Activated naive CD4-positive, alpha-beta T cell treated with anti-CD3 and anti-CD28 coated beads, Interleukin-2, amount 50 U/mL, for 24 hours (primary cell): ENCODE measurements around the gene UNKL.
"Not testable (repeated sequence)": the region's sequence is repeated elsewhere in the genome, so short reads cannot be mapped to it uniquely, and the experiment has no call there.

Experiments
- H3K27ac Mint-ChIP-seq: one replicate; pipeline ENCODE4 v1.8.0; 2021; ENCODE audit warnings: mild to moderate bottlenecking, mixed read lengths
- H3K27me3 Mint-ChIP-seq: one replicate; pipeline ENCODE4 v1.8.0; 2021; ENCODE audit warnings: mixed read lengths
- H3K36me3 Mint-ChIP-seq: one replicate; pipeline ENCODE4 v1.8.0; 2021; ENCODE audit warnings: mixed read lengths
- H3K4me1 Mint-ChIP-seq: one replicate; pipeline ENCODE4 v1.8.0; 2021; ENCODE audit warnings: mixed read lengths
- H3K4me3 Mint-ChIP-seq: one replicate; pipeline ENCODE4 v1.8.0; 2021; ENCODE audit warnings: mild to moderate bottlenecking, mixed read lengths
- H3K9me3 Mint-ChIP-seq: one replicate; pipeline ENCODE4 v1.8.0; 2021; ENCODE audit warnings: mixed read lengths

Gene UNKL

DNA sequence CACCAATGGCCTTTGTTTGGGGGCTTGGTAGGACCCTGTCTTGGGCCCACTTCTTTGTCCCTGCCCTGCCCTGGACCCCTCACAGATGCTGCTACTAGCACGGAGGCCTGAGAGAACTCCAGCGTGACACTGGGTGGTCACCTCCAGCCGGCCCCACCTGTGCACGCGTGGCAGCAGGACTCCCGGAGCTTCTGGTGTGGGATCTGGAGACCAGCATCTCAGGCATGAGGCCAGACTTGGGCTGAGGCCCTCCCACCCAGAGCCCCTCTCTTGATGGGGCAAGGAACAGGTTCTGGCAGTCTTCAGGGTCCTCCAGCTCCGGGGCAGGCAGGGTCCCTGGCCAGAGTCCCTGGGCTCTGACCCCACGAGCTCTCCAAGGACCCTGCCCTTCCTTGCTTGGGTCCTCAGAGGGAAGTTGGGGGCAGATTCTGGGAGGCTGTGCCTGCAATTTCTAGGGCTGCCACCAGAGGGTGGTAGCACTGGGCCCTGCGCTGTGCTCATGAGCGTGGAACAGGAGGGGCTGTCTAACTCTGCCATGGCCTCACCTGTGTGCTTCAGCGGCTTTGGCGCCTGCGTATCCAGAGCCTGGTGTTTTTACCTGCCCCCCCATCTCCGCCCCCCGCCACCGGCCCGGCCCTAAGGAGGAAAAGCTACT lies 84.1 kb downstream of the UNKL start:
- H3K36me3 Mint-ChIP-seq: no peaks in the 10 kb centered on the region
- H3K4me3 Mint-ChIP-seq: no peak overlapping the region
- no peak overlapping the region for H3K27ac Mint-ChIP-seq
- H3K9me3 Mint-ChIP-seq: no peaks in the 10 kb centered on the region
- H3K4me1 Mint-ChIP-seq: peaks cover 13% of the 10 kb centered on the region
- H3K27me3 Mint-ChIP-seq: peaks cover 11% of the 10 kb centered on the region

DNA sequence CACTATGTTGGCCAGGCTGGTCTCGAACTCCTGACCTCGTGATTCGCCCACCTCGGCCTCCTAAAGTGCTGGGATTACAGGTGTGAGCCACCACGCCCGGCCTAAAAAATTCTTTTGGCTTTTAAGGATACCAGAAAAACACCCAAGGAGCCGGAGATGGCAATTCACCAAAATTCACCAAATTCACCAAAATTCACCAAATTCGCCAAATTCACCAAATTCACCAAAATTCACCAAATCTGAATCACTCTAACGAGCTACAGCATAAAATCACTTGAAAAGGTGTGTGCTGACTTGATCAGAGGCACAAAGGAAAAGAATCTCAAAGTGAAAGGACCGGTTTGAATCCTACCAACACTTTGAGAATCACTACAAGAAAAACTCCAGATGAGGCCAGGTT lies 85.5 kb downstream of the UNKL start:
- H3K27ac Mint-ChIP-seq, H3K9me3 Mint-ChIP-seq, H3K36me3 Mint-ChIP-seq, H3K27me3 Mint-ChIP-seq, H3K4me3 Mint-ChIP-seq: not testable (repeated sequence)
- peaks cover 13% of the 10 kb centered on the region for H3K4me1 Mint-ChIP-seq

DNA sequence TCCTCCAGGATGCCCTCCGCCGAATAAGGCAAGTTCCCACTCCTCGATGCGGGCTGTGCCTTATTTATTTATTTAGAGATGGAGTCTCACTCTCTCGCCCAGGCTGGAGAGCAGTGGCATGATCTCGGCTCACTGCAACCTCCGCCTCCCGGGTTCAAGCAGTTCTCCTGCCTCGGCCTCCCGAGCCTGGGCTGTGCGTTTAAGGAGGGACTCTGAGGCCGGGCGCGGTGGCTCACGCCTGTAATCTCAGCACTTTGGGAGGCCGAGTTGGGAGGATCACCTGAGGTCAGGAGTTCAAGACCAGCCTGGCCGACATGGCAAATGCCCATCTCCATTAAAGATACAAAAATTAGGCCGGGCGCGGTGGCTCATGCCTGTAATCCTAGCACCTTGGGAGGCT lies 86.4 kb downstream of the UNKL start:
- not testable (repeated sequence) for H3K4me3 Mint-ChIP-seq, H3K9me3 Mint-ChIP-seq, H3K36me3 Mint-ChIP-seq, H3K27me3 Mint-ChIP-seq, H3K27ac Mint-ChIP-seq
- H3K4me1 Mint-ChIP-seq: peaks cover 13% of the 10 kb centered on the region

GRCh38 chr16:1327619-1327947 lies 86.9 kb downstream of the UNKL start:
- Mint-ChIP-seq H3K27me3 (peaks cover 7% of the 10 kb centered on the region), H3K9me3 (no peaks in the 10 kb centered on the region), H3K27ac (no peak overlapping the region), H3K36me3 (no peaks in the 10 kb centered on the region), H3K4me3 (no peak overlapping the region), H3K4me1 (peaks cover 10% of the 10 kb centered on the region)

DNA sequence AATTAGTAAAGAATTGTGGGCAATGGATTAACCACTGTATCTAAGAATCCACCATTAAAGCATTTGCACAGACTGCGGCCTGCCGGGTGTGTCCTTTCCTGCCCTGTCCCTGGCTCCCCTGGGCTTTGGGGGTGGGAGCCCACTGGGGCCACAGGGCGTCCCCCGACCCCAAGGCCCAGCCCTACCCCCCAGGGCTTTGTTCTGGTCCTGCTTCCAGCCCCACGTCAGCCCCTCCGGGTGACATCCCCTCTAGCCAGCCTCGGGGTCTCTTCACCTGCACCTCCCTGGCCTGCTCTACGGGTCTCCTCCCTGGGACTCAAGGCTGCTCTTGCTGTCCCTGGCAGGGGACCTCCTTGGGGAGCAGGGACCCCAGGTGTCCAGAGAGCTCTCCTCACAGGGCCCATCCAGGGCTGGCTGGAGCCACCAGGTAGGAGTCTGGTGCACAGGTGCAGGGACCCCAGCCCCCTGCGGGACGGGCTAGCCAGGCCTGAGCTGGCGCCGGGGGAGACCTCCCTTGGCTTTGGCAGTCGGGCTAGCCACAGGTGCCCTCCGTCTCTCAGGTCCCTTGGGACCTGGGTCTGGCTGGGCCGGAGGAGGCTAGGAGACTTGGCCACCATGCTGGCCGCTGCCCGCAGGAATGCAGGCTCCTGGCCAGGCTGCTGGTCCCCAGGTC lies 87.4 kb downstream of the UNKL start:
- Mint-ChIP-seq H3K9me3 (no peaks in the 10 kb centered on the region), H3K4me3 (no peak overlapping the region), H3K36me3 (no peaks in the 10 kb centered on the region), H3K27ac (no peak overlapping the region), H3K4me1 (peaks cover 7% of the 10 kb centered on the region), H3K27me3 (peaks cover 6% of the 10 kb centered on the region)

GRCh38 chr16:1326391-1326790 lies 88.1 kb downstream of the UNKL start:
- H3K36me3 Mint-ChIP-seq: no peaks in the 10 kb centered on the region
- H3K9me3 Mint-ChIP-seq: no peaks in the 10 kb centered on the region
- H3K27ac Mint-ChIP-seq: no peak overlapping the region
- H3K4me1 Mint-ChIP-seq: peaks cover 3% of the 10 kb centered on the region
- H3K27me3 Mint-ChIP-seq: peaks cover 2% of the 10 kb centered on the region
- H3K4me3 Mint-ChIP-seq: no peak overlapping the region

GRCh38 chr16:1325673-1326371 lies 88.7 kb downstream of the UNKL start:
- Mint-ChIP-seq H3K36me3 (no peaks in the 10 kb centered on the region), H3K27ac (no peak overlapping the region), H3K9me3 (no peaks in the 10 kb centered on the region)

DNA sequence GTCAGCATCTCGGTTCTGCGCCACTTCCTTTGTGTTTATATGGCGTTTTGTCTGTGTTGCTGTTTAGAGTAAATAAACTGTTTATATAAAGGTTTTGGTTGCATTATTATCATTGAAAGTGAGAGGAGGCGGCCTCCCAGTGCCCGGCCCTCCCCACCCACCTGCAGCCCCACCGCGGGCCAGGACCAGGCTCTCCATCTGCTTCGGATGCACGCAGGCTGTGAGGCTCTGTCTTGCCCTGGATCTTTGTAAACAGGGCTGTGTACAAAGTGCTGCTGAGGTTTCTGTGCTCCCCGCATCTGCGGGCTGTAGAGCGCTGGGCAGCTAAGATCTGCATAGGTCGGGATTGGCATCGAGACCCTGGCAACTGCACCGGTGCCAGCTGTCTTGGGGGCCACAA lies 89.2 kb downstream of the UNKL start:
- H3K27ac Mint-ChIP-seq: no peak overlapping the region
- no peaks in the 10 kb centered on the region for H3K36me3 Mint-ChIP-seq
- H3K27me3 Mint-ChIP-seq: no peaks in the 10 kb centered on the region
- H3K4me3 Mint-ChIP-seq: no peak overlapping the region
- no peaks in the 10 kb centered on the region for H3K4me1 Mint-ChIP-seq
- no peaks in the 10 kb centered on the region for H3K9me3 Mint-ChIP-seq

More at GRCh38 chr16:1325673-1326371, 88.7 kb downstream of the UNKL start:
- Mint-ChIP-seq H3K27me3 (no peaks in the 10 kb centered on the region), H3K4me3 (no peak overlapping the region), H3K4me1 (no peaks in the 10 kb centered on the region)

DNA sequence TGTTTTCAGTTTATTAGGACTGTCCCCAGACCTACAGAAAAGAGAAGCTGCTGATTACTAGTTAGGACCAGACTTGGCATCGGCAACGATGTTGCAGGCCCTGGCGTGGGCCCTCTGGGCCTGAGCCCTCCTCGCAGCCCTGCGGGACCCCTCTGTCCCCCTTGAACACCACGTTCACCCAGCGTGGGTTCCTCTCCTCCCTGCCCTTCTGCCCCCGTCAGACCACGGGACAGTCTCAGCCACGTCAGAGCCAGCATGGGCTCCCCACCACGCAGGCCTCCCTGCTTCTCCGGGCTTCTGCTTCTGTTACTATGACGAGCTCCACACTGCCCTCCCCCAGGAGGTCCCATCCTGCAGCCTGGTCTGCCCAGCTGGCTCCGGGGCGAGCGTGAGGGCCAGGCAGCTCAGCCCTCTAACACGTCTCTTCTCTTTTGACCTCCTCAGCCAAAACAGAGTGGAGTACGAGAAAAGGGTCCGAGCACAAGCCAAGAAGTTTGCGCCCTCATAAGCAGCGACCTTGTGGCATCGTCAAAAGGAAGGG lies 90.1 kb downstream of the UNKL start:
- no peak overlapping the region for H3K27ac Mint-ChIP-seq
- H3K9me3 Mint-ChIP-seq: no peaks in the 10 kb centered on the region
- no peak overlapping the region for H3K4me3 Mint-ChIP-seq
- peaks cover under 1% of the 10 kb centered on the region for H3K36me3 Mint-ChIP-seq
- H3K4me1 Mint-ChIP-seq: no peaks in the 10 kb centered on the region
- no peaks in the 10 kb centered on the region for H3K27me3 Mint-ChIP-seq

- Mint-ChIP-seq H3K36me3 (peaks cover 2% of the 10 kb centered on the region), H3K4me3 (no peak overlapping the region), H3K4me1 (no peaks in the 10 kb centered on the region), H3K9me3 (no peaks in the 10 kb centered on the region), H3K27me3 (no peaks in the 10 kb centered on the region), H3K27ac (no peak overlapping the region)
Measured at GRCh38 chr16:1323296-1324239, 90.9 kb downstream of the UNKL start.

DNA sequence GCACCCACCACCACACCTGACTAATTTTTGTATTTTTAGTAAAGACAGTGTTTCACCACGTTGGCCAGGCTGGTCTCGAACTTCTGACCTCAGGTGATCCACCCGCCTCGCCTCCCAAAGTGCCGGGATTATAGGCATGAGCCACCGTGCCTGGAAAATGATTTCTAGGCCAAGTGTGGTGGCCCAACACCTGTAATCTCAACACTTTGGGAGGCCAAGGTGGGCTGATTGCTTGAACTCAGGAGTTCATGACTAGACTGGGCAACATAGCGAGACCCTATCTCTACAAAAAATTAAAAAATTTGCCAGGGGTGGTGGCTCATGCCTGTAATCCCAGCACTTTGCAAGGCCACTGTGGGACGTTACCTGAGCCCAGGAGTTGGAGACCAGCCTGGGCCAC lies 92.1 kb downstream of the UNKL start:
- Mint-ChIP-seq H3K4me1 (peaks cover 4% of the 10 kb centered on the region), H3K27me3 (no peaks in the 10 kb centered on the region), H3K9me3 (no peaks in the 10 kb centered on the region), H3K4me3 (no peak overlapping the region), H3K27ac (no peak overlapping the region), H3K36me3 (peaks cover 5% of the 10 kb centered on the region)

- Mint-ChIP-seq H3K9me3 (no peaks in the 10 kb centered on the region), H3K27me3 (no peaks in the 10 kb centered on the region), H3K27ac (no peak overlapping the region), H3K4me1 (peaks cover 4% of the 10 kb centered on the region), H3K36me3 (peaks cover 5% of the 10 kb centered on the region), H3K4me3 (no peak overlapping the region)
Measured at GRCh38 chr16:1320658-1321240, 93.8 kb downstream of the UNKL start.

GRCh38 chr16:1320097-1320496 lies 94.4 kb downstream of the UNKL start:
- Mint-ChIP-seq H3K4me3 (no peak overlapping the region), H3K27me3 (no peaks in the 10 kb centered on the region), H3K4me1 (peaks cover 4% of the 10 kb centered on the region), H3K27ac (no peak overlapping the region), H3K36me3 (peaks cover 5% of the 10 kb centered on the region), H3K9me3 (no peaks in the 10 kb centered on the region)

DNA sequence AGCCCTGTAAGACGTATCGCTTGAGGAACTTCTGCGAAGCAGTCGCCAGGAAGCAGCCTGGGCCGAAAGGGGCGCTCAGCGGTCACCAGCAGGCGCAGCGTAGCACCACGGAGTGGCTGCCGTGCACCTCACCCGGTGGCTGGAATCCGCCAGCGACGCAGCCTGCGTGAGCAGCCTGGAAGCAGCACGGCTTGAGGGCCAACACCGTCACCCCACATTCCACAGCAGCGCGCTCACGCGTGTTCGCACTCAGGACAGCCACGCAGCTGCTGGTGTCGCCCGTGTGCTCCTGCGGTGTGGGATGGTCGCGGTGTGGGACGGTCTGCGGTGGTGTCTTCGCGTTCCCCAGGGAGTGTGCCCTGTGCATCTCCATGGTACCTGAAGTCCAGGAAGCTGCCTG lies 95.5 kb downstream of the UNKL start:
- Mint-ChIP-seq H3K4me1 (peaks cover 7% of the 10 kb centered on the region), H3K27me3 (no peaks in the 10 kb centered on the region), H3K36me3 (peaks cover 5% of the 10 kb centered on the region), H3K27ac (no peak overlapping the region), H3K4me3 (no peak overlapping the region), H3K9me3 (no peaks in the 10 kb centered on the region)

- Mint-ChIP-seq H3K9me3 (no peaks in the 10 kb centered on the region), H3K27me3 (no peaks in the 10 kb centered on the region), H3K4me3 (no peak overlapping the region), H3K36me3 (peaks cover 5% of the 10 kb centered on the region), H3K27ac (no peak overlapping the region), H3K4me1 (peaks cover 8% of the 10 kb centered on the region)
Measured at GRCh38 chr16:1318268-1318545, 96.3 kb downstream of the UNKL start.
